H9 (cell line): Measurements from ENCODE around the gene PARP6. TPM values are rescaled to one million over a fixed set of nuclear protein-coding genes. Genes with fewer than 3 reads are reported as not detected.
A peak's percentile ranks its signal among the peaks of the same experiment; 100 is the strongest.

ENCODE experiments used
- DNase-seq: peaks from one replicate; pipeline ENCODE4 v3.0.0-alpha.2; 2017
- H2AFZ ChIP-seq: one replicate; pipeline ENCODE4 v1.6.1; 2013; ENCODE audit warnings: mild to moderate bottlenecking, low read length, control low read depth, moderate library complexity
- H2AK5ac ChIP-seq: 2 replicates; pipeline ENCODE4 v1.6.1; 2013; ENCODE audit warnings: low read length, control low read depth, mixed read lengths; ENCODE audit not compliant: insufficient read length
- H2BK120ac ChIP-seq: one replicate; pipeline ENCODE4 v1.6.1; 2013; ENCODE audit warnings: low read depth, mild to moderate bottlenecking, low read length, control low read depth, inconsistent platforms; ENCODE audit not compliant: poor library complexity, severe bottlenecking
- H2BK12ac ChIP-seq: 2 replicates; pipeline ENCODE4 v1.6.1; 2013; ENCODE audit warnings: low read length, control low read depth, mixed read lengths, low read depth; ENCODE audit not compliant: insufficient read length
- H2BK15ac ChIP-seq: 2 replicates; pipeline ENCODE4 v1.6.1; 2013; ENCODE audit warnings: low read depth, low read length, control low read depth
- H2BK20ac ChIP-seq: one replicate; pipeline ENCODE4 v1.6.1; 2013; ENCODE audit warnings: low read depth, mild to moderate bottlenecking, low read length, control low read depth, inconsistent platforms; ENCODE audit not compliant: poor library complexity, severe bottlenecking
- H2BK5ac ChIP-seq: 2 replicates; pipeline ENCODE4 v1.6.1; 2013; ENCODE audit warnings: low read length, control low read depth, mixed read lengths; ENCODE audit not compliant: insufficient read length
- H3K14ac ChIP-seq: 2 replicates; pipeline ENCODE4 v1.6.1; 2013; ENCODE audit warnings: low read length, control low read depth; ENCODE audit not compliant: insufficient read depth
- H3K18ac ChIP-seq: 2 replicates; pipeline ENCODE4 v1.6.1; 2013; ENCODE audit warnings: low read depth, mild to moderate bottlenecking, mixed read lengths, low read length, control low read depth; ENCODE audit not compliant: insufficient read length
- H3K23ac ChIP-seq: 2 replicates; pipeline ENCODE4 v1.6.1; 2013; ENCODE audit warnings: low read length, control low read depth, mixed read lengths, low read depth; ENCODE audit not compliant: insufficient read length
- H3K23me2 ChIP-seq: 2 replicates; pipeline ENCODE4 v1.6.1; 2013; ENCODE audit warnings: low read depth, mild to moderate bottlenecking, mixed read lengths, low read length, control low read depth; ENCODE audit not compliant: insufficient read length, poor library complexity, severe bottlenecking
- H3K27ac ChIP-seq: 2 replicates; pipeline ENCODE4 v1.5.1; 2013; ENCODE audit warnings: low read length, control low read depth, mixed read lengths, low read depth; ENCODE audit not compliant: insufficient read length
- H3K27me3 ChIP-seq: 2 replicates; pipeline ENCODE4 v1.6.1; 2013; ENCODE audit warnings: low read length, control low read depth, inconsistent platforms; ENCODE audit not compliant: insufficient read depth
- H3K4ac ChIP-seq: 2 replicates; pipeline ENCODE4 v1.6.1; 2013; ENCODE audit warnings: low read depth, mild to moderate bottlenecking, control low read depth, inconsistent platforms, low read length, moderate library complexity
- H3K4me1 ChIP-seq: 2 replicates; pipeline ENCODE4 v1.6.1; 2013; ENCODE audit warnings: low read length, control low read depth, inconsistent platforms; ENCODE audit not compliant: insufficient read depth
- H3K4me2 ChIP-seq: 2 replicates; pipeline ENCODE4 v1.6.1; 2013; ENCODE audit warnings: low read length, control low read depth, mixed read lengths; ENCODE audit not compliant: insufficient read length, insufficient read depth
- H3K56ac ChIP-seq: 2 replicates; pipeline ENCODE4 v1.6.1; 2013; ENCODE audit warnings: low read depth, mild to moderate bottlenecking, mixed read lengths, low read length, control low read depth; ENCODE audit not compliant: insufficient read length
- H3K79me1 ChIP-seq: 2 replicates; pipeline ENCODE4 v1.6.1; 2013; ENCODE audit warnings: low read depth, mild to moderate bottlenecking, moderate library complexity, low read length, control low read depth, inconsistent platforms; ENCODE audit not compliant: insufficient read depth, poor library complexity, severe bottlenecking
- H3K79me2 ChIP-seq: 2 replicates; pipeline ENCODE4 v1.6.1; 2013; ENCODE audit warnings: low read length, control low read depth, inconsistent platforms; ENCODE audit not compliant: insufficient read depth
- H3K9ac ChIP-seq: 2 replicates; pipeline ENCODE4 v1.6.1; 2013; ENCODE audit warnings: low read length, control low read depth, mixed read lengths; ENCODE audit not compliant: insufficient read length; ENCODE audit errors: extremely low read depth
- H3K9me3 ChIP-seq: one replicate; pipeline ENCODE4 v1.6.1; 2013; ENCODE audit warnings: low read depth, low read length, inconsistent platforms; ENCODE audit not compliant: control insufficient read depth
- H3T11ph ChIP-seq: one replicate; pipeline ENCODE4 v1.6.1; 2013; ENCODE audit warnings: mild to moderate bottlenecking, low read length, control low read depth, inconsistent platforms
- H4K20me1 ChIP-seq: one replicate; pipeline ENCODE4 v1.6.1; 2013; ENCODE audit not compliant: control insufficient read depth, insufficient read length, insufficient read depth
- H4K5ac ChIP-seq: 2 replicates; pipeline ENCODE4 v1.6.1; 2013; ENCODE audit warnings: low read depth, mild to moderate bottlenecking, mixed read lengths, low read length, control low read depth; ENCODE audit not compliant: insufficient read length
- H4K8ac ChIP-seq: replicated peaks from 2 replicates; pipeline ENCODE4 v1.6.1; 2013; ENCODE audit warnings: low read length, control low read depth, mixed read lengths, low read depth; ENCODE audit not compliant: insufficient read length
- H4K91ac ChIP-seq: 2 replicates; pipeline ENCODE4 v1.6.1; 2013; ENCODE audit warnings: low read depth, mild to moderate bottlenecking, moderate library complexity, mixed read lengths, low read length, control low read depth; ENCODE audit not compliant: insufficient read length
- H3K27ac Mint-ChIP-seq, 3 experiments: 2 replicates in 2 of 3; 3 replicates in 1 of 3; pipeline ENCODE4 v1.8.0; 2020 to 2021; ENCODE audit warnings: mixed read lengths in 3 of 3, mild to moderate bottlenecking in 1 of 3, moderate library complexity in 1 of 3
- H3K27me3 Mint-ChIP-seq: 2 replicates; pipeline ENCODE4 v1.8.0; 2021; ENCODE audit warnings: low read depth, mild to moderate bottlenecking, moderate library complexity, mixed read lengths
- H3K36me3 Mint-ChIP-seq, 3 experiments: 2 replicates in 2 of 3; 3 replicates in 1 of 3; pipeline ENCODE4 v1.8.0; 2020 to 2021; ENCODE audit warnings: low read depth in 3 of 3, mixed read lengths in 3 of 3; ENCODE audit not compliant: insufficient read depth in 1 of 3
- H3K4me1 Mint-ChIP-seq, 2 experiments: 2 replicates each; pipeline ENCODE4 v1.8.0; 2020; ENCODE audit warnings: mixed read lengths in 2 of 2
- H3K4me3 Mint-ChIP-seq, 2 experiments: 2 replicates in 1 of 2; 3 replicates in 1 of 2; pipeline ENCODE4 v1.8.0; 2020 to 2021; ENCODE audit warnings: mild to moderate bottlenecking in 2 of 2, mixed read lengths in 2 of 2, moderate library complexity in 1 of 2
- H3K9me3 Mint-ChIP-seq, 2 experiments: 2 replicates in 1 of 2; 3 replicates in 1 of 2; pipeline ENCODE4 v1.8.0; 2020; ENCODE audit warnings: mild to moderate bottlenecking in 2 of 2, mixed read lengths in 2 of 2, moderate library complexity in 1 of 2
- WGBS: extraction: QIAGEN DNeasy Blood & Tissue Kit; methylation state at CpG from one replicate; pipeline ENCODE4 v1.1.7; 2013; ENCODE audit warnings: missing lambda C conversion rate, low lambda C conversion rate, mixed read lengths; ENCODE audit not compliant: insufficient read length; ENCODE audit errors: extremely low coverage; 5-methylcytosine and 5-hydroxymethylcytosine counted together
- total RNA-seq: library from RNA; stranded (reverse); gene quantifications from 2 replicates; pipeline ENCODE4 v1.2.1, GENCODE V29; 2021
- TF ChIP-seq, protein P1 (sequence below): fragments of 200-600 bp; sonication (generic); conservative IDR thresholded peaks from 3 replicates; pipeline ENCODE4 v1.8.0; 2021; ENCODE audit warnings: antibody characterized with exemption, mild to moderate bottlenecking

PARP6 gene
- total RNA-seq, 1 experiment from 2014 or later, result 54.4 TPM

GRCh38 chr15:72202801-72203506, 69.4 kb downstream of the PARP6 start:
- peaks cover 2% of the 10 kb centered on the region in 2 experiments; a peak in 2 of 4 replicates for H3K4me1 Mint-ChIP-seq
- no peaks in the 10 kb centered on the region for H3K27me3 Mint-ChIP-seq
- no peak overlapping the region for H3K9ac ChIP-seq
- H3K23me2 ChIP-seq, result peaks cover under 1% of the 10 kb centered on the region
- no peak overlapping the region for H3K18ac ChIP-seq
- H3K4me1 ChIP-seq, result no peaks in the 10 kb centered on the region
- TF ChIP-seq, protein P1, sequence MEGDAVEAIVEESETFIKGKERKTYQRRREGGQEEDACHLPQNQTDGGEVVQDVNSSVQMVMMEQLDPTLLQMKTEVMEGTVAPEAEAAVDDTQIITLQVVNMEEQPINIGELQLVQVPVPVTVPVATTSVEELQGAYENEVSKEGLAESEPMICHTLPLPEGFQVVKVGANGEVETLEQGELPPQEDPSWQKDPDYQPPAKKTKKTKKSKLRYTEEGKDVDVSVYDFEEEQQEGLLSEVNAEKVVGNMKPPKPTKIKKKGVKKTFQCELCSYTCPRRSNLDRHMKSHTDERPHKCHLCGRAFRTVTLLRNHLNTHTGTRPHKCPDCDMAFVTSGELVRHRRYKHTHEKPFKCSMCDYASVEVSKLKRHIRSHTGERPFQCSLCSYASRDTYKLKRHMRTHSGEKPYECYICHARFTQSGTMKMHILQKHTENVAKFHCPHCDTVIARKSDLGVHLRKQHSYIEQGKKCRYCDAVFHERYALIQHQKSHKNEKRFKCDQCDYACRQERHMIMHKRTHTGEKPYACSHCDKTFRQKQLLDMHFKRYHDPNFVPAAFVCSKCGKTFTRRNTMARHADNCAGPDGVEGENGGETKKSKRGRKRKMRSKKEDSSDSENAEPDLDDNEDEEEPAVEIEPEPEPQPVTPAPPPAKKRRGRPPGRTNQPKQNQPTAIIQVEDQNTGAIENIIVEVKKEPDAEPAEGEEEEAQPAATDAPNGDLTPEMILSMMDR, result no peak
- H3K36me3 Mint-ChIP-seq, result peaks cover 58 to 99% (median 92%) of the 10 kb centered on the region in 3 experiments
- no peak overlapping the region for H3K56ac ChIP-seq
- WGBS, result no CpG with 5 or more reads among the region's 8 CpGs
- no peaks in the 10 kb centered on the region for H3K79me2 ChIP-seq
- H2BK20ac ChIP-seq, result no peak overlapping the region
- H2AFZ ChIP-seq, result no peak overlapping the region
- H4K20me1 ChIP-seq, result no peaks in the 10 kb centered on the region
- H3T11ph ChIP-seq, result no peak overlapping the region
- no peak overlapping the region for H4K8ac ChIP-seq
- no peak overlapping the region for H4K5ac ChIP-seq
- no peak for DNase-seq
- H2BK120ac ChIP-seq, result no peak overlapping the region
- H3K9me3 ChIP-seq, result no peaks in the 10 kb centered on the region
- H3K27me3 ChIP-seq, result no peaks in the 10 kb centered on the region
- no peak overlapping the region for H3K4me3 Mint-ChIP-seq
- no peak overlapping the region for H4K91ac ChIP-seq
- no peak overlapping the region for H3K23ac ChIP-seq
- peak overlapping the region in 1 of 3 experiments; percentile 90; a peak in 2 of 7 replicates for H3K27ac Mint-ChIP-seq
- no peak overlapping the region for H3K27ac ChIP-seq
- no peak overlapping the region for H3K4me2 ChIP-seq
- H2BK15ac ChIP-seq, result no peak overlapping the region
- H2AK5ac ChIP-seq, result no peak overlapping the region
- no peak overlapping the region for H3K4ac ChIP-seq
- H2BK5ac ChIP-seq, result no peak overlapping the region
- no peak overlapping the region for H3K14ac ChIP-seq
- H3K79me1 ChIP-seq, result no peaks in the 10 kb centered on the region
- H3K9me3 Mint-ChIP-seq, result no peaks in the 10 kb centered on the region
- no peak overlapping the region for H2BK12ac ChIP-seq
